IMR-90 (cell line): Measurements from ENCODE around the gene EYS. TPM values are rescaled to one million over a fixed set of nuclear protein-coding genes. Genes with fewer than 3 reads are reported as not detected.

Experiments
- ATAC-seq: fragments of 200-7000 bp; cut with Tn5 transposase; 2 replicates; pipeline ENCODE4 v1.9.1; 2020; ENCODE audit warnings: low read depth, mild to moderate bottlenecking, moderate library complexity
- BruUV-seq: library from RNA; stranded (reverse); fragments of 400-500 nt; replicated peaks from 2 replicates; lab custom pipeline; 2021; lab: Mats Ljungman, UMichigan
- CTCF ChIA-PET: fragments of 300-600 bp; formaldehyde crosslinking; extraction: SDS; loops from one replicate; lab custom pipeline; 2021; ENCODE audit warnings: antibody characterized with exemption; lab: Yijun Ruan, JAX
- POLR2A ChIA-PET: fragments of 300-600 bp; sonication (Branson Sonifier 250); formaldehyde crosslinking; loops from one replicate; lab custom pipeline; 2022; ENCODE audit warnings: antibody characterized with exemption; ENCODE audit not compliant: unreplicated experiment; lab: Charles Lee
- DNase-seq: peaks from one replicate; pipeline ENCODE4 v3.0.0; 2013
- H2AFZ ChIP-seq: replicated peaks from 2 replicates; pipeline ENCODE3; 2013; ENCODE audit warnings: low read length, mild to moderate bottlenecking; ENCODE audit not compliant: poor library complexity
- H2AK5ac ChIP-seq: 2 replicates; pipeline ENCODE4 v1.6.1; 2013; ENCODE audit warnings: low read depth, low read length, inconsistent platforms
- H2AK9ac ChIP-seq: replicated peaks from 2 replicates; pipeline ENCODE3; 2013; ENCODE audit warnings: mild to moderate bottlenecking, low read depth, low read length, moderate library complexity; ENCODE audit not compliant: poor library complexity
- H2BK120ac ChIP-seq: 2 replicates; pipeline ENCODE4 v1.6.1; 2013; ENCODE audit warnings: low read depth, low read length, inconsistent platforms
- H2BK15ac ChIP-seq: 3 replicates; pipeline ENCODE4 v1.6.1; 2013; ENCODE audit warnings: low read depth, low read length, inconsistent platforms
- H2BK20ac ChIP-seq: 2 replicates; pipeline ENCODE4 v1.6.1; 2013; ENCODE audit warnings: low read depth, mild to moderate bottlenecking, inconsistent platforms, low read length, moderate library complexity
- H2BK5ac ChIP-seq: 2 replicates; pipeline ENCODE4 v1.6.1; 2013; ENCODE audit warnings: mild to moderate bottlenecking, low read depth, low read length, inconsistent platforms; ENCODE audit not compliant: poor library complexity, severe bottlenecking
- H3K14ac ChIP-seq: replicated peaks from 2 replicates; pipeline ENCODE4 v1.6.1; 2013; ENCODE audit warnings: low read depth, low read length, inconsistent platforms
- H3K18ac ChIP-seq: 2 replicates; pipeline ENCODE4 v1.6.1; 2013; ENCODE audit warnings: low read depth, low read length, control low read depth
- H3K23ac ChIP-seq: 2 replicates; pipeline ENCODE4 v1.6.1; 2013; ENCODE audit warnings: low read depth, low read length, inconsistent platforms
- H3K27ac ChIP-seq: 2 replicates; pipeline ENCODE4 v1.5.1; 2013; ENCODE audit warnings: mild to moderate bottlenecking, control low read depth, low read length; ENCODE audit not compliant: insufficient read depth
- H3K27me3 ChIP-seq: 2 replicates; pipeline ENCODE4 v1.6.1; 2013; ENCODE audit warnings: low read length; ENCODE audit not compliant: control insufficient read depth, insufficient read depth
- H3K36me3 ChIP-seq: 2 replicates; pipeline ENCODE4 v1.6.1; 2013; ENCODE audit warnings: low read length, mixed read lengths; ENCODE audit not compliant: control insufficient read depth, insufficient read depth
- H3K4ac ChIP-seq: 2 replicates; pipeline ENCODE4 v1.6.1; 2013; ENCODE audit warnings: low read depth, low read length, inconsistent platforms
- H3K4me1 ChIP-seq: 2 replicates; pipeline ENCODE4 v1.6.1; 2013; ENCODE audit warnings: low read length, mixed read lengths; ENCODE audit not compliant: control insufficient read depth, insufficient read depth
- H3K4me2 ChIP-seq: 2 replicates; pipeline ENCODE4 v1.6.1; 2013; ENCODE audit warnings: low read depth, mild to moderate bottlenecking, control low read depth, low read length, moderate library complexity
- H3K4me3 ChIP-seq: 2 replicates; pipeline ENCODE4 v1.5.1; 2013; ENCODE audit warnings: low read depth, mild to moderate bottlenecking, control low read depth, low read length, moderate library complexity; ENCODE audit not compliant: insufficient read depth
- H3K56ac ChIP-seq: 2 replicates; pipeline ENCODE4 v1.6.1; 2013; ENCODE audit warnings: low read length, inconsistent platforms; ENCODE audit not compliant: insufficient read depth; ENCODE audit errors: extremely low read depth
- H3K79me1 ChIP-seq, 2 experiments: 2 replicates each; pipeline ENCODE4 v1.6.1; 2013; ENCODE audit warnings: low read length in 2 of 2, inconsistent platforms in 1 of 2, low read depth in 1 of 2
- H3K9ac ChIP-seq: 2 replicates; pipeline ENCODE4 v1.6.1; 2013; ENCODE audit warnings: low read depth, low read length, control low read depth
- H3K9me1 ChIP-seq: 2 replicates; pipeline ENCODE4 v1.6.1; 2013; ENCODE audit warnings: low read length, inconsistent platforms; ENCODE audit not compliant: insufficient read depth
- H3K9me3 ChIP-seq: 2 replicates; pipeline ENCODE4 v1.6.1; 2013; ENCODE audit warnings: low read length; ENCODE audit not compliant: control insufficient read depth, insufficient read depth
- H4K20me1 ChIP-seq: 2 replicates; pipeline ENCODE4 v1.6.1; 2013; ENCODE audit warnings: low read length, inconsistent platforms; ENCODE audit not compliant: insufficient read depth
- H4K5ac ChIP-seq: 2 replicates; pipeline ENCODE4 v1.6.1; 2013; ENCODE audit warnings: mild to moderate bottlenecking, low read depth, low read length, control low read depth
- H4K8ac ChIP-seq, 2 experiments: 2 replicates each; pipeline ENCODE4 v1.6.1; 2013; ENCODE audit warnings: low read depth in 2 of 2, low read length in 2 of 2, control low read depth in 1 of 2, inconsistent platforms in 1 of 2
- H4K91ac ChIP-seq: 2 replicates; pipeline ENCODE4 v1.6.1; 2013; ENCODE audit warnings: low read depth, low read length, inconsistent platforms; ENCODE audit not compliant: insufficient read depth
- FOS ChIP-seq: fragments of 150-350 bp; IDR thresholded peaks from 2 replicates; pipeline ENCODE4 v1.6.1; 2016; ENCODE audit warnings: low read depth, low read length
- MAFK ChIP-seq: IDR thresholded peaks from 2 replicates; pipeline ENCODE4 v1.6.1; 2012; ENCODE audit warnings: low read depth, low read length, improper control_type of control experiment
- MAZ ChIP-seq: IDR thresholded peaks from 2 replicates; pipeline ENCODE4 v1.6.1; 2012; ENCODE audit warnings: low read depth, mild to moderate bottlenecking, low read length, improper control_type of control experiment, moderate library complexity, borderline replicate concordance
- MXI1 ChIP-seq: IDR thresholded peaks from 2 replicates; pipeline ENCODE4 v1.6.1; 2012; ENCODE audit warnings: low read depth, mild to moderate bottlenecking, low read length, moderate library complexity, borderline replicate concordance
- POLR2A ChIP-seq: IDR thresholded peaks from 2 replicates; pipeline ENCODE4 v1.6.1; 2012; ENCODE audit warnings: mild to moderate bottlenecking, low read depth, low read length
- RAD21 ChIP-seq: IDR thresholded peaks from 2 replicates; pipeline ENCODE4 v1.6.1; 2012; ENCODE audit warnings: low read length, improper control_type of control experiment
- RCOR1 ChIP-seq: IDR thresholded peaks from 2 replicates; pipeline ENCODE4 v1.6.1; 2012; ENCODE audit warnings: mild to moderate bottlenecking, low read length, improper control_type of control experiment; ENCODE audit not compliant: insufficient replicate concordance
- WGBS, 2 experiments: methylation state at CpG; one replicate each; pipeline versions ENCODE4 v1.1.5 to v1.1.7; 2013; ENCODE audit warnings: missing lambda C conversion rate in 2 of 2; ENCODE audit not compliant: insufficient read length in 1 of 2; ENCODE audit errors: extremely low coverage in 2 of 2; 5-methylcytosine and 5-hydroxymethylcytosine counted together
- dilution Hi-C: fragments of 300-500 bp; cut with HindIII; formaldehyde crosslinking; loops from one replicate; pipeline ENCODE4 v1.14.3; 2018; ENCODE audit warnings: low sequenced_read_pairs; ENCODE audit not compliant: unreplicated experiment
- in situ Hi-C: fragments of 300-500 bp; cut with MboI; formaldehyde crosslinking; loops from 3 replicates; pipeline ENCODE4 v1.14.3; 2019; ENCODE audit warnings: low sequenced_read_pairs, inconsistent platforms, mixed read lengths
- intact Hi-C: fragments of 100-400 bp; cut with micrococcal nuclease; formaldehyde crosslinking; loops from 2 replicates; pipeline ENCODE4 v1.10.0; 2022
- polyA plus RNA-seq, 3 experiments: library from polyadenylated mRNA; depleted of rRNA; stranded (reverse); fragments of >200 nt; gene quantifications; 2 replicates each; pipeline ENCODE4 v1.2.3, GENCODE V29; 2012; ENCODE audit warnings: low replicate concordance in 1 of 3
- total RNA-seq: library from RNA; depleted of rRNA; stranded (reverse); fragments of >200 nt; gene quantifications from 2 replicates; pipeline ENCODE4 v1.2.3, GENCODE V29; 2012
- TF ChIP-seq, protein P1 (sequence below): conservative IDR thresholded peaks from 2 replicates; pipeline ENCODE4 v1.5.1; 2012; ENCODE audit warnings: mild to moderate bottlenecking, low read depth, low read length, improper control_type of control experiment

The EYS gene
- total and polyA plus RNA-seq, 2 of the 4 experiments (the other 2 are of a cell fraction): under 0.01 TPM; not detected in 1

- H3K4me2 ChIP-seq: no peak overlapping the region
- H4K91ac ChIP-seq: no peak overlapping the region
- no peaks in the 10 kb centered on the region for H3K27me3 ChIP-seq
- in situ Hi-C loops: no loop called here
- no peak overlapping the region for H4K8ac ChIP-seq
- H3K9me3 ChIP-seq: no peaks in the 10 kb centered on the region
- no peak overlapping the region for H3K14ac ChIP-seq
- H3K56ac ChIP-seq: no peak overlapping the region
- no peak overlapping the region for H3K27ac ChIP-seq
- peaks cover 3% of the 10 kb centered on the region; the same call in 1 of the 2 replicates for H3K4me1 ChIP-seq
- POLR2A ChIA-PET: no interaction called here
- no peak overlapping the region for H3K18ac ChIP-seq
- BruUV-seq: no TSS peak
- H4K20me1 ChIP-seq: peaks cover 34% of the 10 kb centered on the region
- no peak overlapping the region for H2AK9ac ChIP-seq
- dilution Hi-C loops: no loop called here
- no peak overlapping the region for H3K23ac ChIP-seq
- H3K9me1 ChIP-seq: peaks cover 2% of the 10 kb centered on the region; the same call in 1 of the 2 replicates
- no peak overlapping the region for H2BK5ac ChIP-seq
- H4K5ac ChIP-seq: no peak overlapping the region
- intact Hi-C loops: no loop called here
- H3K36me3 ChIP-seq: no peaks in the 10 kb centered on the region
- TF ChIP-seq RAD21 (no peak), MAZ (no peak), FOS (no peak), MAFK (no peak), MXI1 (no peak), RCOR1 (no peak), POLR2A (no peak)
- TF ChIP-seq, protein P1, sequence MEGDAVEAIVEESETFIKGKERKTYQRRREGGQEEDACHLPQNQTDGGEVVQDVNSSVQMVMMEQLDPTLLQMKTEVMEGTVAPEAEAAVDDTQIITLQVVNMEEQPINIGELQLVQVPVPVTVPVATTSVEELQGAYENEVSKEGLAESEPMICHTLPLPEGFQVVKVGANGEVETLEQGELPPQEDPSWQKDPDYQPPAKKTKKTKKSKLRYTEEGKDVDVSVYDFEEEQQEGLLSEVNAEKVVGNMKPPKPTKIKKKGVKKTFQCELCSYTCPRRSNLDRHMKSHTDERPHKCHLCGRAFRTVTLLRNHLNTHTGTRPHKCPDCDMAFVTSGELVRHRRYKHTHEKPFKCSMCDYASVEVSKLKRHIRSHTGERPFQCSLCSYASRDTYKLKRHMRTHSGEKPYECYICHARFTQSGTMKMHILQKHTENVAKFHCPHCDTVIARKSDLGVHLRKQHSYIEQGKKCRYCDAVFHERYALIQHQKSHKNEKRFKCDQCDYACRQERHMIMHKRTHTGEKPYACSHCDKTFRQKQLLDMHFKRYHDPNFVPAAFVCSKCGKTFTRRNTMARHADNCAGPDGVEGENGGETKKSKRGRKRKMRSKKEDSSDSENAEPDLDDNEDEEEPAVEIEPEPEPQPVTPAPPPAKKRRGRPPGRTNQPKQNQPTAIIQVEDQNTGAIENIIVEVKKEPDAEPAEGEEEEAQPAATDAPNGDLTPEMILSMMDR: no peak
- no peak overlapping the region for H3K4me3 ChIP-seq
- H3K79me1 ChIP-seq: peaks cover 19 to 55% of the 10 kb centered on the region in 2 experiments
- CTCF ChIA-PET: no interaction called here
- H2BK120ac ChIP-seq: no peak overlapping the region
- no peak overlapping the region for H2BK15ac ChIP-seq
- DNase-seq (no peak), ATAC-seq (no peak)
- no peak overlapping the region for H3K9ac ChIP-seq
- H3K4ac ChIP-seq: no peak overlapping the region
- no peak overlapping the region for H2AK5ac ChIP-seq
- no peak overlapping the region for H2AFZ ChIP-seq
- no peak overlapping the region for H2BK20ac ChIP-seq
- no CpG with 5 or more reads among the region's 2 CpGs for WGBS, 2 experiments
Measured at GRCh38 chr6:63673692-63674091, 2033.3 kb downstream of the EYS start.
